HTR-8/SVneo (cell line): Measurements from ENCODE around the gene NTM.

Experiments used
- DNase-seq: peaks from one replicate; pipeline ENCODE4 v3.0.0; 2011; ENCODE audit warnings: low spot score, mixed read lengths; ENCODE audit not compliant: insufficient read length
- FAIRE-seq: peaks from 2 replicates; lab custom pipeline; 2011; peaks lifted over from hg19 to GRCh38; lab: Jason Lieb, UNC

Gene NTM

DNA sequence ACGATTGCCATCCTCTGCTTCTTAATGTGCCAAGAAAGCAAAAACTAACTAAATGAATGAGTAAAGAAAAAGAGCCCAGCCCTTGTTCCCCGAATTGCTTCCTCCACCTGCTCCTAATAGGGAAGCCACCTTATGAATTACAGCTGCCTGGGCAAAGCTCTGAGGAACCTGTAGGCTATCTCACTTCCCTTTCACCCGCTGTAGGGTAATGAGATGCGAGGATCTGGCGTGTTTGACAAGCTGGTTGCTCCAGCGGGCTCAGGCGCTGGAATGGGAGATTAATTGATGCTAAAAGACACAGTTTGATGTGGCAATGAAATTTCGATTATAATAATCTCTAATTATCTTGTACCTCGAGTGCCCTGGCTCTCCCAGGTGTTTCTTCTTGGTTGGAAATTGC is 256.4 kb downstream of the NTM start:
- FAIRE-seq (no peak), DNase-seq (no peak)

GRCh38 chr11:131628739-131629138 is 258.3 kb downstream of the NTM start:
- FAIRE-seq = no peak
- no peak for DNase-seq

DNA sequence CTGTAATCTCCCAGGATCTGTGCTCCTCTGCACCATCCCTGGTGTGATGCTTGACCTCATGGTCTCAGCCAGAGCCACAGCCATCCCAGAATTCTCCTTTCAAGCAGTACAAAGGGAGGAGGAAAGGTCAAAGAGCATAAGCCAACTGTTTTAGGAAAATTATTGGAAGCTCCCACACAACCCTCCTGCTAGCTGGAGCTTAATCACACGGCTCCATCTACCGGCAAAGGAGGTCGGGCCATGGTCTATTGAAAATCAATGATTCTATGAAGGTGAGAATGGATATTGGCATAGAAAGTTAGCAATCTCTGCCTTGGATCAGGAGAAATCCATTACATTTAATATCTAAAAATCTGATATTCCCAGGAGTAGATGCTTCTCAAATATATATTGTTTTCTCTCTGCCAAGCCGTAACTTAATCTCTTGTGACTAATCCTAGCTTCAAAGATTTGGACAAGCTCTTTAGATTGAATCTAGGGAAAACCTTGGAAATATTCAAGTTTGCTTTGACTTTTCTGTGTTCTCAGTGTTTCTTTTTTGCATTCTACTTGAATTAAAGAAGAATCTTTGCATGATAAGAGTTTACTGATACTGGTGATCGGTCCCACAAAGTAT is 259.6 kb downstream of the NTM start:
- FAIRE-seq (no peak), DNase-seq (no peak)

DNA sequence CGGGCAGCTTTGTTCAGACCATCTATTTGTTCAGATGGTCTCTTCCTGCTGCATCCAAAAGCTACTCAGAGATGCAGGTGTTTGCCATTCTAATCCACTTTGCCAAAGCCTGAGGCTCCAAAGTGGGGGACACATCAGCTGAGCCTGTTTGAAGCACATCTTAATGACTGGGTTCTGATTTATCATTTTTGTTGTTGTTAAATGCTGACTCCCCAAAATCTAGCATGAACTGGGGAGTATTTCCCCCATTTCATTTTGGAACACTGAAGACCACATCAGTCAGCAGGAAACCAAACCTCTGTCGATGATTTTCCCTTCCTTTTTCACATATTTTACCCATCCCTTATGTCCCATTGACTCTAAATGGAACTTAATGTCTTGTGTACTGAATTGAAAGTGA is 262.6 kb downstream of the NTM start:
- no peak for FAIRE-seq
- no peak for DNase-seq

DNA sequence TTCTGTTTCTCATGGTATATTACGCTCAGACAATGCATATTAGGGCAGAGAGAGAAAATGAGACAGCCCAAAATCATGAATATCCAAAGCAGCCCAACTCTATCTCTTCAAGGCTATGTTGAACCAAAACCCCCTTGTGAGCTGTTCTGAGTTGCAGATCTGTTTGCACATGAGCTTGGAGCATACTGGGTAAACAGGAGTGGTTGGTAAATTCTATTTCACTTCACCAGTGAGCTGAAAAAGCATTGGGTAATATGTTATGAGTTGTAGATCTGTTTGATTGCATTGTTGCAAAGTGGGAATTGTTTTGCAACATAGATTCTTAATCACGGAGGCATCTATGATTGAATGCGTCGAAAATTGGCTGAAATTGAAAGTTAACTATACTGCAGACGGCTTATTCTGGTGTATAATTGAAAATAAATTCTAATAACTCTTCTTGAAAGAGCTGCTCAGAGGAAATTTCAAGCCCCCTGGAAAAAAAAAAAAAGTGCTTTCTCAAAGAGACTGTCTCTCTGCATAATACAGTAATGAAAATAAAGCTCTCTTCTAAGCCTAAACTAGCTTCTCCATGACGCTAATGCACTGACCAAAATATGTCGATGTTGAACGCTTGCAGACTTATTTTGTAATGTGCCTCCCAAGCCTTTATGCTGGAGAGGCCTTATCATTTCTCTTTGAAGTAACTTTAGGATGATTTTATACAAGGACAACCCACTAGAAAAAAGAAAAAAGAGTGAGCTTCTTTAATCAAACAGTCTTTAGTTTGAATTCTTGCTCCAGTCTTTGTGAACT is 263.7 kb downstream of the NTM start:
- FAIRE-seq = no peak
- DNase-seq = no peak

DNA sequence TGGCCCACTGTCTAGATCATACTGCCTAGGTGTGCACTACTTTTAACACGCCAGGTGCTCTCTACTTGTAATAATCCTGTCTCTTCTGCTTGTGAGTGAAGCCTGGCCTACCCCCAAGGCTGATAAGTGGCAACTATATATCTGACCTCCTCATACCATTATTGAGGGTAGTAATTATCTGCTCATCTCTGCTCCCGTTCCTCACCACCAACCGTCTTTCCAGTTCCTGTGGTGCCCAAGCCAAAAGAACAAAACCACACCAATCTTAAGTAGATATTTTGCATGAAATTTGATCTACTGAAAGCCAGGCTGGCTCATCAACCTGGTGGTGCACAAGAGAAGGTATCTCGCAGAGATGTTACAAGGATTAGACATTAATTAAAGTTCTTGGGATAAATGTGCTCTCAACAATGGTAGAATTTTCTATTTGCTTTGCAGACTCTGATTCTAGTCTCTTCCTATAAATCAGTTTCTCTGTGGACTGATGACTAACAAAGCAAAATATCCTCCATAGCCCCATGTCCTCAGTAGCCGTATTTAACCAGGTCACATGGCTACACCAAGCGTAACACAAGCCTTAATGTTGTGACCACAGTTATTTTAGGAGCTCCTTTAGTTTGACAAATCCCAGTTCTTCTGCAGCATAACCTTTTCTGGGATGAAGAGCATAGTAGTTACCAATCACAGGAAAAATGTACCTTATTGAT is 267.2 kb downstream of the NTM start:
- FAIRE-seq = no peak
- no peak for DNase-seq

- no peak for DNase-seq
- FAIRE-seq = no peak
Measured at GRCh38 chr11:131638889-131639288, 268.5 kb downstream of the NTM start.

DNA sequence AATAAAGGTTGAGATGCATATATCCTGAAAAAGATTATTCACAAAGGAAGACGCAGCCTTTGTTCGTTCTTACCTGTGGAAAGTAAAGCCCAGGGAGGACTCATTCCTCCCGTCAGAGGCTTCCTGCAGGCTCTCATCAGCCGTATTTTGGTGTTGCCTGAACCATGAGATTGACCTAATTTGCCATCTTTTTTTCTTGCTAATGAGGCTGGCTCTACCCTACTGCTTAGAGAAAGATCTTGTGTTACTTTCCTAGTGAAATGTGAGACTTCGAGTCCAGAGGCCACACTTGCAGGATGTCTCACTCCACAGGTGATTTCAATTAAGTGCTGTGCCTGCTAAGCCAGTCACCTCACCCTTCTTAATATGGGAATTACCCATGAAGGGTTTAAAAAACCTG is 269.9 kb downstream of the NTM start:
- no peak for FAIRE-seq
- DNase-seq = no peak

- DNase-seq (no peak), FAIRE-seq (no peak)
Measured at GRCh38 chr11:131642756-131643531, 272.5 kb downstream of the NTM start.

DNA sequence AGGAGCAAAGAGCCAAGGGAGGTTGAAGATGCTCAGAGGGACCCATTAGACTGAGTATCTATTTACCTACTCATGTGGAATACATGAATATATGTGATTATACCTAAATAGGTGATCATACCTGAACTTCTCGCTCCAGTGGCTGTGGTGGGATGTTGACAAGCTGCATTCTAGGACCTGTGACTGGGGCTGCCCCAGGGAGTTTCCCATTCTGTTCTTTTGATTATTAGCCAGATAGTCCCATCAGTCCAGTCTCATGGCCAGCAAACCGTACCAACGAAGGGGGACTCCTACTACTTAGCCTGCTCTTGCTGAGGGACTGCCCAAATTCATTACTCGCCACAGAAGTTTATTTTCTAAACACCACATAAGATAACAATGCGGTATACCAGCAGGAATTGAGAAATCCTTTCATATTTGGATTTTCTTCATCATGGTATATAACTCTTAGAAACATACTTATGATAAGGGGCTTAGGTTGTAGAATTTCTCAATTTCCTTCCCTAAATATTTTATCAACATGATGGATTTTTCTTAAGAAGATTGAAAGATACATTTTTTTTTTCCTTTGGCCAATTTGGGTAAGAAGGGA is 273.9 kb downstream of the NTM start:
- DNase-seq (no peak), FAIRE-seq (no peak)

- no peak for FAIRE-seq
- DNase-seq = no peak
Measured at GRCh38 chr11:131645237-131645636, 274.8 kb downstream of the NTM start.

GRCh38 chr11:131649856-131650255 is 279.4 kb downstream of the NTM start:
- FAIRE-seq (no peak), DNase-seq (no peak)

DNA sequence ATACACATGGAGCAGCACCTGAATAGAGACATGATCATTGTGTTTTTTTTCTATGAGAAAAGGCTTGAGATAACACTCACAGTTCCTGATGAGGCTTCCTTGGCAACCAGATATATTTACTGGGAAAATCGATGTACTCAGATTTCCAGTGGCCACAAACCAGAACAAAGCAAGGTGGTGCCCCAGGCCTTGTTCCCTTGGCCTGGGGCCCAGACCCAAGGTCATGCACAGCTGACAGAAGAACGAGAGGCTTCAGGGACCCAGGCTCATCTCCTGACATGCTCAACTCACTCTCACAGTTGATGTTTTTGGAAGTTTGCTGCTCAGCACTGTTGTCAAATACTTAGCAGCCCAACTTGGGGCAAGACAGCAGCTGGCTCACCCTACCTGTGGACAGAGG is 281.8 kb downstream of the NTM start:
- FAIRE-seq (no peak), DNase-seq (no peak)

DNA sequence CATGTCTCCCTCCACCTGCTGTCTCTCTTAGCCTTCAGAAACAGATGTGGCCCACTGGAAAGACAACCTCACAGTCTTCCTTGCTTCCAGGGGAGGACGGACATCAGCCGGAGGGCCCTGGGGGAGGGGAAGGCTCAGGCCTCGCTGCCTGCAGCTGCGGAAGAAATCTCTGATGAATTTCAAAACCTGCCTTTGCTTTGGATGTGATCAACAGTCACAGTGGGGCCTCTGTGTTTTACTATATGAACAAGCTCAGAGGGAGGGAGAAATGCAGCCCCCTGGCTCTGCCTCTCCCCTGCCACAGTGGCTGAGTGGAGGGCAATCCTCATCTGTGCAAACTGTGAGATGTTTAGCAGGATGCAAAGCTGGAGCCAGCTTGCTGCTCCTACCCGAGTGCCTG is 282.8 kb downstream of the NTM start:
- DNase-seq = no peak
- FAIRE-seq = no peak

DNA sequence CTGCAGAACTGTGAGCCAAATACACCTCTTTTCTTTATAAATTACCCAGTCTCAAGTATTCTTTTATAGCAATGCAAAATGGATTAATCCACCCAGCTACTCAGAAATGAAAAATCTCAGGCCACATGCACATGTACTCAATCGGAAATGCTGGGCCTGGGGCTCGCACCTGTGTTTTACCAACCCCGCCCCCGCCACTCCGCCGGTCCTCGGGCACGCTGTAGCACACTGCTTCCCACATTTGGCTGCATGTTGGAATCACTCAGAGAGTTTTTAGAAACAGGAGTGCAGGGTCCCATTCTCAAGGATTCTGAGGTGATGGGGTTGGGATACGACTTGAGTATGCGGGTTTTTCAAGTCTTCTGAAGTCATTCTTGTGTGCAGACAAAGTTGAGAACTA is 284.4 kb downstream of the NTM start:
- DNase-seq = no peak
- no peak for FAIRE-seq

GRCh38 chr11:131656179-131656838 is 285.9 kb downstream of the NTM start:
- FAIRE-seq = no peak
- DNase-seq = no peak

- DNase-seq = no peak
- no peak for FAIRE-seq
Measured at GRCh38 chr11:131656839-131657211, 286.4 kb downstream of the NTM start.

DNA sequence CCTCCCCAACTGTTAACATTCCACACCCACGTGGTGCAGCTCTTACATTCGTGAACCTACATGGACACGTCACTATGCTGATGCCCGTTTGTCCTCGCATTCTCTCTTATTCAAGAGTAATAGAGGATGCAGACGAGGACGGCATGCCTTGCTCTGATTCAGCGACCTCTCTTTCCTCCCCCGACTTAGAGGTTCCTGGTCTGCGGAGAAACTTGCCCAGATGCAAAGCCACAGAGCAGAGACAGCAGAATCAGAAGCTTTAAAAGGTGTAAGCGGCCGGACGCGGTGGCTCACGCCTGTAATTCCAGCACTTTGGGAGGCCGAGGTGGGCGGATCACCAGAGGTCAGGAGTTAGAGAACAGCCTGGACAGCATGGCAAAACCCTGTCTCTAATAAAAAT is 288.0 kb downstream of the NTM start:
- DNase-seq (no peak), FAIRE-seq (no peak)

- no peak for DNase-seq
- FAIRE-seq = no peak
Measured at GRCh38 chr11:131658952-131659351, 288.5 kb downstream of the NTM start.

- DNase-seq (no peak), FAIRE-seq (no peak)
Measured at GRCh38 chr11:131659931-131660330, 289.5 kb downstream of the NTM start.
